GM19025 (cell line): ENCODE measurements around the gene PRR35.

Experiments used
- ATAC-seq: cut with Tn5 transposase; IDR thresholded peaks from one replicate; pipeline ENCODE4 v1.9.1; 2021; ENCODE audit warnings: mild to moderate bottlenecking, low read depth, moderate library complexity; ENCODE audit not compliant: unreplicated experiment

The PRR35 gene

GRCh38 chr16:527015-527903 is 32.9 kb upstream of the PRR35 start, which contains the start of gene CAPN15:
CAPN15 (plus strand) TSS chr16:527712; CDS start chr16:546839, 19,127 bp downstream.
- peak; percentile 60 for ATAC-seq

- peak; percentile 3 for ATAC-seq
Measured at GRCh38 chr16:528111-529011, 31.8 kb upstream of the PRR35 start.

- ATAC-seq, result no peak
Measured at GRCh38 chr16:529012-529575, 31.1 kb upstream of the PRR35 start.

DNA sequence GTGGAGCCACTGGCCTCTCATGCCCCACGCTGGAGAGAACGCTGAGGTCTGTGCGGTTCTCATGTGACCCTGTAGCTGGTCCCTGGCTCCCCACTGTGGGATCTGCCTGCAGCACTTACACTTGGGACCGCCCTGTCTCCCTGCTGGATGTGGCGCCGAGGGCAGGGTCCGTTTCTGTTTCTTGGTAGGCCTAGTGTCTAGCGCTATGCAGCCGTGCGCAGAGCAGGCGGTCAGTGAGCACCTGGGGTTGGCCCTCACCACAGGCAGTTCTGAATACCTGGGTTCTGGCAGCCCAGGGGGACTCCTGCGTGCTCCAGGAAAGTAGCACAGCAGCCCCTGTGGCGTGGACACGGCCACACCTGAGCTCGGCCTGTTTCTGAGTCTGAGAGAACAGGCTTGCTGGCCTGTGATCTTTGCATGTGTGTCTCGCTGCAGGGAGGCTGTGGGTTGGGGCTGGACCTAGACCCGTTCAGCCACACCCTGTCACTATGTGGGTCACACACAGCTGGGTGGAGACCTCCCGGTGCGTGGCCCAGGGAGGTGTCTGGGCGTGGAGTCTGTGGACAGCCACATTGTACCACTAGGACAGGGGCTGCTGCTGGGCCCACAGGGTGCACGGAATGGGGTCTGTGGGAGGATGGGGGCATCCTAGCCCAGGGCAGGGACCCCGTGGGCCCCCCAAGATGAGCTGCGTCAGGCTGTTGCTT is 29.9 kb upstream of the PRR35 start:
- no peak for ATAC-seq

- no peak for ATAC-seq
Measured at GRCh38 chr16:531494-532125, 28.6 kb upstream of the PRR35 start.

DNA sequence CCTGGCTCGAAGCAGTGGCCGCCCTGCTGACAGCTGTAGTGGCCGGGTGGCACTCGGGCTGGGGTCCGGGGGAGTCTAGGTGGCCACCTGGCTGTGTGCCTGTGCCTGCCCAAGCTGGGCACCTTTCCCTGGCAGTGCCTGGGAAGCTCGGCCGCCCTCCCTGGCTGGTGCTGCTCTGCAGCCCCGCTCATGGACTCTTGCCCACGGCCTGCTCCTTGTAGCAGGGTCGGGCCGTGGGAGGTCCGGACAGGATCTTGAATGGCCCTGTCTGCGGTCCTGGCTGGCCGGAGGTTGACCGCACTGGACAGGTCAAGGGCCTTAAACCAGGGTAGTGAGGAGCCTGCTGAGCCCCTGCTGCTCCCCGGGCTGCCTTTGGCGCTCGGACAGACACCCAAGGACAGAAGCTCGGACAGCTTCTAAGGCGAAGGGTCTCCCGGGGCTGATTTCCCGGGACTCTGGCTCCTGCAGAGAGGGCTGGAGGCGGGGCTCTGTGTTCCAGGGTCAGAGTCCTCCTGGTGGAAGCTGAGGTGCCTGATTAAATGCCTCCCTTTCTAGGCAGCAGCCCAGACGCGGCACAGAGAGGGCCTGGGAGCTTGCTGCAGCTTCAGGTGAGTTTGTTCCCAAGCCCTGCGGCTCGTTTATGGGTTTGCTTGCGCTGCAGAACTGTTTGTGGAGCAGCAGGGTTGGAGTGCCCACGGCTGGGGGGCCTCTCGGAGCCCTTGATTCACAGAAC is 26.6 kb upstream of the PRR35 start:
- ATAC-seq, result no peak

GRCh38 chr16:534135-534534 is 26.1 kb upstream of the PRR35 start:
- ATAC-seq, result no peak

- no peak for ATAC-seq
Measured at GRCh38 chr16:534856-535445, 25.2 kb upstream of the PRR35 start.

- no peak for ATAC-seq
Measured at GRCh38 chr16:535446-536405, 24.5 kb upstream of the PRR35 start.

DNA sequence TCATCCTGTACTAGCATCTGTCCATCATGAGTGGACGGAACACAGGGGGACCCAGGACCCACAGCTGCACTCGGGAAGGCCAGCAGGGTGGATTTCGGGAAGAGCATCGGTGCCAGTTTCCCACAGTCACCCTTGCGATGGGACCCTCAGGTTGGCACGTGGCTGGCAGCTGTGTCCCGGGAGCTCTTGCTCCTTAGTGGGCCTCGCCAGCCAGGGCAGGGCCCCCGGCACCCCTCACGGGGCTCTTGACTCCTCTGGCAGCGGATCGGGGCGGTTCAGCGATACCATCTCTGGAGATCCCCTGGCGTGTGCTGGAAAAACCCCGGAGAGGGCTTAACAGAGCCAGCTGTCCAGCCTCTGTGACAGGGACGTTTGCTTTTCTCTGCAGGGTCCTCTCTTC is 23.4 kb upstream of the PRR35 start:
- ATAC-seq, result no peak

GRCh38 chr16:537415-538335 is 22.5 kb upstream of the PRR35 start:
- ATAC-seq, result no peak

DNA sequence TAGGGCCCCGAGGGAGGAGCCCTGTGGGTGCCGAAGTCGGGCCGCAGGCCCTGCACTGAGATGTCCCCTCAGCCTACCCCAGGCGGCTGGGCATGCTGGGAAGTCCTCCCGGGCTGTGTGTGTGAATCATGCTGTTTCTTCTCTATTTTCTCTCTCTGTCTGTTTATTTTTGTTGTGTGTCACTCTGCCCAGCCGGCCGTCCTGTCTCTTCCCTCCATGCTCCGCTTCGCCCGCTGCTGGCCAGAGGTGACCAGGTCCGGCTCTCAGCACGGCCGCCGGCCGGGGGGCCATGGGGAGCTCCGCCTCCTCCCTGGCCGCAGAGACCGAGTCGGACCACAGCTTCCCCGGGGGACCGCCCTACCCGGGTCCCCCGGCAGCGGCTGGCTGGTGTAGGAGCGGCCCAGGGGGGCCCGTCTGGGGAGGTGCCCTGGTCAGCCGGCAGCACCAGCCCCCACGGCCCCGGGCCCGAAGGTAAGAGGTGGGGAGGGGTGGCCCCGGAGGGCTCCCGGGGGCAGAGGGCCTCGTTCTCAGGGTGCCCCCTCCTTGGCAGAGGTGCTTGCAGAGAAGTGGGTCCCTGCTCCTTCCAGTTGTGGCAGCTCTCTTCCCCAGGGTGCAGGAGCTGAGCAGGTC is 20.2 kb upstream of the PRR35 start:
- ATAC-seq, result no peak

GRCh38 chr16:540645-541340 is 19.4 kb upstream of the PRR35 start:
- ATAC-seq, result no peak

DNA sequence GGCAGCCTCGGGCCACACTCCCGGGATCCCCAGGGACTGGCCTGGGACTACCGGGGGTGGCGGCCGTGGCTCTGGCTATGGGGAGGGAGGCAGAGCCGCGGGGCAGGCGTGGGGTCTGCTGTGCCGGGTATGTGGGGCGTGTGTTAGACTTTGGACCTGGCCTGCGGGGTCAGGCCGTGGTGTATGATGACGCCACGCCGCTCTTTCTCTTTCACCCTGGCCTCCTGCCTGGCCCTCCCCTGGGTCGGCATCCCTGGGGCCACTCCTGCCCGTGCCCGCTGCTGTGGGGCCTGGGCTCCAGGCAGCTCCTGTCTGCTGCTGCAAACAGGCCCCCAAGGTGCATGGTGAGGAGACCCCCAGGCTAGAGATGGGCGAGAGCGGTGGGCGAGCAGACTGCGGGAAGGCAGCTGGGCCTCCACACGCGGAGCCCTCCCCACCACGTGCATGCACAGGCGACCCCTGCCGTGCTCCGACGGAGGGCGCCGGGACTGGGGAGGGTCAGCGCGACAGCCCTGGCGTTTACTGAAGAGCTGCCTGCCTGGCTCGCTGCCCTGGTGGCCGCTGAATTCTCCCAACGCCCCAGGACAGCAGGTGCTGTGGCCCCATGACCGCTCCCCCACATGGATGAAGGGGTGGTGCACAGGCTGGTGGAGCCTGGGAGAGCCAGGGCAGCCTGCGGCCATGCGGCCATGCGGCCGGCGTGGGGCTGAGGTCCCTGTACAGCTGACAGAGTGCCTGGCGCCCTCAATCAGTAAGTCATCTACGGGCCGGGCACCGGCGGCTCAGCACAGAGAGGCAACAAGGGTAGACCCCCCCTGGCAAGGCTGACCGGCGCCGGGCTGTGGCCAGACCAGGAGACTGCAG is 16.7 kb upstream of the PRR35 start:
- ATAC-seq, result no peak

- no peak for ATAC-seq
Measured at GRCh38 chr16:544517-544916, 15.7 kb upstream of the PRR35 start.
